ENCODE measurements around the gene CCDC127. TPM values are rescaled to one million over a fixed set of nuclear protein-coding genes. Genes with fewer than 3 reads are reported as not detected.

Gene CCDC127, protein sequence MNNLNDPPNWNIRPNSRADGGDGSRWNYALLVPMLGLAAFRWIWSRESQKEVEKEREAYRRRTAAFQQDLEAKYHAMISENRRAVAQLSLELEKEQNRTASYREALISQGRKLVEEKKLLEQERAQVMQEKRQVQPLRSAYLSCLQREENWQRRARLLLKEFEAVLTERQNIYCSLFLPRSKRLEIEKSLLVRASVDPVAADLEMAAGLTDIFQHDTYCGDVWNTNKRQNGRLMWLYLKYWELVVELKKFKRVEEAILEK
- 6.0 to 7.2 TPM (median 6.8 TPM) in 5 replicates for total RNA-seq (2022; extraction: Qiagen RNA extraction)

GRCh38 chr5:217494-218456 is at the start of gene CCDC127, which contains the start of gene SDHA:
TSS of gene CCDC127 (minus strand) at chr5:218153. CDS start at chr5:216849, 1,304 bp downstream.
TSS of gene SDHA (plus strand) at chr5:218320. CDS start at chr5:218356, 36 bp downstream.

GRCh38 chr5:191036-191948 is 26.7 kb downstream of the CCDC127 start, which contains the start of gene LRRC14B:
TSS of gene LRRC14B (plus strand) at chr5:191495. CDS start at chr5:191539, 44 bp downstream.

Other genes with a start within 250 kb of the CCDC127 start
- 0.45 to 1.1 TPM (median 1.1 TPM) in 5 replicates for gene PLEKHG4B, start 126.0 kb downstream of the CCDC127 start, total RNA-seq (2022; extraction: Qiagen RNA extraction)
- not detected in 5 replicates for gene LRRC14B, start 26.7 kb downstream of the CCDC127 start, total RNA-seq (2022; extraction: Qiagen RNA extraction)
- gene SDHA, start 167 bp upstream of the CCDC127 start, total RNA-seq (2022; extraction: Qiagen RNA extraction), result 99.7 to 124 TPM (median 119 TPM) in 5 replicates
- 164 to 201 TPM (median 188 TPM) in 5 replicates for gene PDCD6, start 53.5 kb upstream of the CCDC127 start, total RNA-seq (2022; extraction: Qiagen RNA extraction)
- gene AHRR, start 103.6 kb upstream of the CCDC127 start, total RNA-seq (2022; extraction: Qiagen RNA extraction), result 2.8 to 4.1 TPM (median 3.8 TPM) in 5 replicates
- 28.2 to 33.3 TPM (median 31.5 TPM) in 5 replicates for gene EXOC3, start 225.0 kb upstream of the CCDC127 start, total RNA-seq (2022; extraction: Qiagen RNA extraction)

All from A549 treated with CORT108297 at 1 μM for 4 hours (cell line).